Breast epithelium (tissue), 3 donors: ENCODE data around the gene GRIP2.

Experiments
- POLR2A ChIP-seq: fragments of 450-650 bp; IDR thresholded peaks from one replicate; pipeline ENCODE4 v1.6.1; 2016; ENCODE audit warnings: antibody characterized with exemption, mild to moderate bottlenecking, moderate library complexity
- POLR2AphosphoS5 ChIP-seq, 3 donors: sonication (generic); formaldehyde crosslinking; IDR thresholded peaks; one replicate each; pipeline ENCODE4 v1.6.1; 2017; ENCODE audit warnings: antibody characterized with exemption in 3 of 3
- TF ChIP-seq, protein P1 (sequence below), 3 donors: fragments of 450-650 bp; IDR thresholded peaks; one replicate each; pipeline ENCODE4 v1.5.1; 2016 to 2017; ENCODE audit warnings: antibody characterized with exemption in 3 of 3, mild to moderate bottlenecking in 3 of 3, moderate library complexity in 3 of 3

DNA sequence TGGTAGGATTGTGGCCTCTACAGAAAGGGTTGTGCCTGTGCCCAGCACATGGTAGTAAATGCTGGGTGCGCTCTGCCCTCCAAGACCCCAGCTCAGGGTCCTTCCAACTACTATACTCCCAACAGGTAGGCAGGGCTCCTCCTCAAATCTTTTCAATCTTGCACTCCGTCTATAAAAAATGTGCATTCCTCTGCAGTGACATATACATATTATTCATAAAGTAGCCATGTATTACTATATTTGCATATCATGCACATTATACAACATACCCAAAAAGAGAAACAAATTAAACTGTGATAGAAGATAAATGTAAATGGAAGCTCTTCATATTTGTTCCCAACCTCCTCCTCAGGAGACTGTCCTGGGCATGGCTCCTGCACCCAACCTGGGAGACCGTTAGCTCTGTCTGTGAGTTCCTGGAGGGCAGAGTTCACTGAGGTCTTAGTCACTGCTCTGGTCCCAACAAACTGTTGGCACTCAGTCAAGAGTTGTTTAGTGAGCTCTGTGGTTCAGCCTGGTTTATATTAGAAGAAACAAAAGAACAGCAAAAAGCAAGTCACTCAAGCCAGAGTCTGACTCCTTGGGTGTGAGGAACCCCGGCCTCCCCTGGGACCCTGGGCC, 47.7 kb upstream of the GRIP2 start:
- TF ChIP-seq, protein P1, sequence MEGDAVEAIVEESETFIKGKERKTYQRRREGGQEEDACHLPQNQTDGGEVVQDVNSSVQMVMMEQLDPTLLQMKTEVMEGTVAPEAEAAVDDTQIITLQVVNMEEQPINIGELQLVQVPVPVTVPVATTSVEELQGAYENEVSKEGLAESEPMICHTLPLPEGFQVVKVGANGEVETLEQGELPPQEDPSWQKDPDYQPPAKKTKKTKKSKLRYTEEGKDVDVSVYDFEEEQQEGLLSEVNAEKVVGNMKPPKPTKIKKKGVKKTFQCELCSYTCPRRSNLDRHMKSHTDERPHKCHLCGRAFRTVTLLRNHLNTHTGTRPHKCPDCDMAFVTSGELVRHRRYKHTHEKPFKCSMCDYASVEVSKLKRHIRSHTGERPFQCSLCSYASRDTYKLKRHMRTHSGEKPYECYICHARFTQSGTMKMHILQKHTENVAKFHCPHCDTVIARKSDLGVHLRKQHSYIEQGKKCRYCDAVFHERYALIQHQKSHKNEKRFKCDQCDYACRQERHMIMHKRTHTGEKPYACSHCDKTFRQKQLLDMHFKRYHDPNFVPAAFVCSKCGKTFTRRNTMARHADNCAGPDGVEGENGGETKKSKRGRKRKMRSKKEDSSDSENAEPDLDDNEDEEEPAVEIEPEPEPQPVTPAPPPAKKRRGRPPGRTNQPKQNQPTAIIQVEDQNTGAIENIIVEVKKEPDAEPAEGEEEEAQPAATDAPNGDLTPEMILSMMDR (IDR thresholded peaks at IDR 0.05) = no peak
- TF ChIP-seq POLR2A = no peak
- no peak for TF ChIP-seq POLR2AphosphoS5 (IDR thresholded peaks at IDR 0.05)
